ENCODE results near the gene SLC10A7.

The SLC10A7 gene

GRCh38 chr4:146210890-146211289 lies 310.9 kb downstream of the SLC10A7 start:
- DNase-seq (ENCODE audit: low read depth): no peak
- TF ChIP-seq CTCF (IDR thresholded peaks at IDR 0.05; ENCODE audit: low read depth, low read length, missing control alignments): no peak
- no peak overlapping the region for H3K4me3 ChIP-seq (ENCODE audit: low read depth, low read length)

GRCh38 chr4:146207410-146207809 lies 314.3 kb downstream of the SLC10A7 start:
- no peak for TF ChIP-seq CTCF (IDR thresholded peaks at IDR 0.05; ENCODE audit: low read depth, low read length, missing control alignments)
- no peak overlapping the region for H3K4me3 ChIP-seq (ENCODE audit: low read depth, low read length)
- DNase-seq (ENCODE audit: low read depth): no peak
